Ishikawa (cell line): Measurements from ENCODE around the gene SPATA32.

Experiments used
- CEBPB ChIP-seq: IDR thresholded peaks from 2 replicates; pipeline ENCODE4 v1.6.1; 2012
- EP300 ChIP-seq: IDR thresholded peaks from 2 replicates; pipeline ENCODE4 v1.6.1; 2012; ENCODE audit warnings: borderline replicate concordance
- FOXM1 ChIP-seq: IDR thresholded peaks from 2 replicates; pipeline ENCODE4 v1.6.1; 2012; ENCODE audit warnings: low read depth, borderline replicate concordance
- MAX ChIP-seq: IDR thresholded peaks from 2 replicates; pipeline ENCODE4 v1.6.1; 2012
- NFIC ChIP-seq: IDR thresholded peaks from 2 replicates; pipeline ENCODE4 v1.6.1; 2012
- RAD21 ChIP-seq: IDR thresholded peaks from 2 replicates; pipeline ENCODE4 v1.6.1; 2012; ENCODE audit warnings: low read depth
- REST ChIP-seq: IDR thresholded peaks from 2 replicates; pipeline ENCODE4 v1.6.1; 2012; ENCODE audit warnings: low read depth, mild to moderate bottlenecking
- TAF1 ChIP-seq: IDR thresholded peaks from 2 replicates; pipeline ENCODE4 v1.6.1; 2012; ENCODE audit warnings: low read depth, mild to moderate bottlenecking
- USF1 ChIP-seq: IDR thresholded peaks from 2 replicates; pipeline ENCODE4 v1.6.1; 2012
- YY1 ChIP-seq: IDR thresholded peaks from 2 replicates; pipeline ENCODE4 v1.6.1; 2012; ENCODE audit warnings: low read depth

GRCh38 chr17:45246338-45246737 is 15.6 kb downstream of the SPATA32 start:
- TF ChIP-seq YY1, result no peak
- no peak for TF ChIP-seq RAD21
- no peak for TF ChIP-seq REST
- TF ChIP-seq TAF1, result no peak
- TF ChIP-seq EP300, result no peak
- TF ChIP-seq MAX, result no peak
- no peak for TF ChIP-seq FOXM1
- no peak for TF ChIP-seq CEBPB
- no peak for TF ChIP-seq USF1
- TF ChIP-seq NFIC, result no peak
